Smooth muscle cell (in vitro differentiated cells): ENCODE results near the gene TRIO. TPM values are rescaled to one million over a fixed set of nuclear protein-coding genes. Genes with fewer than 3 reads are reported as not detected.
A peak's percentile ranks its signal among the peaks of the same experiment; 100 is the strongest.

Experiments used
- DNase-seq: peaks from one replicate; lab custom pipeline; 2025; ENCODE audit not compliant: unreplicated experiment; lab: John Stamatoyannopoulos, UW
- H2AFZ ChIP-seq: fragments of 200-600 bp; sonication (generic); 2 replicates; pipeline ENCODE4 v1.6.0; 2016; ENCODE audit warnings: antibody characterized with exemption, low read depth, mild to moderate bottlenecking
- H3F3A ChIP-seq: fragments of 200-600 bp; sonication (generic); 2 replicates; pipeline ENCODE4 v1.6.0; 2017; ENCODE audit warnings: antibody characterized with exemption, low read depth
- H3K27ac ChIP-seq: fragments of 200-600 bp; sonication (generic); 2 replicates; pipeline ENCODE4 v1.5.1; 2016; ENCODE audit warnings: low read depth, mild to moderate bottlenecking
- H3K27me3 ChIP-seq: fragments of 200-600 bp; sonication (generic); 2 replicates; pipeline ENCODE4 v1.6.1; 2016; ENCODE audit warnings: low read depth, mild to moderate bottlenecking
- H3K36me3 ChIP-seq: fragments of 200-600 bp; sonication (generic); 2 replicates; pipeline ENCODE4 v1.5.1; 2016; ENCODE audit warnings: low read depth
- H3K4me1 ChIP-seq: fragments of 200-600 bp; sonication (generic); 2 replicates; pipeline ENCODE4 v1.5.1; 2016; ENCODE audit warnings: low read depth
- H3K4me2 ChIP-seq: fragments of 200-600 bp; sonication (generic); 2 replicates; pipeline ENCODE4 v1.6.0; 2016; ENCODE audit warnings: mild to moderate bottlenecking
- H3K4me3 ChIP-seq: fragments of 200-600 bp; sonication (generic); 2 replicates; pipeline ENCODE4 v1.5.1; 2016; ENCODE audit warnings: mild to moderate bottlenecking
- H3K79me2 ChIP-seq: fragments of 200-600 bp; sonication (generic); 2 replicates; pipeline ENCODE4 v1.6.0; 2016; ENCODE audit warnings: low read depth, mild to moderate bottlenecking
- H3K9ac ChIP-seq: fragments of 200-600 bp; sonication (generic); 2 replicates; pipeline ENCODE4 v1.6.0; 2016; ENCODE audit warnings: low read depth
- H3K9me3 ChIP-seq: fragments of 200-600 bp; sonication (generic); replicated peaks from 2 replicates; pipeline ENCODE4 v1.5.1; 2016; ENCODE audit warnings: low read depth
- H4K20me1 ChIP-seq: fragments of 200-600 bp; sonication (generic); 2 replicates; pipeline ENCODE4 v1.6.0; 2016; ENCODE audit warnings: low read depth
- CTCF ChIP-seq: fragments of 200-600 bp; sonication (generic); IDR thresholded peaks from 2 replicates; pipeline ENCODE4 v1.5.1; 2017; ENCODE audit warnings: borderline replicate concordance, mild to moderate bottlenecking, antibody characterized with exemption; ENCODE audit not compliant: insufficient read depth, poor library complexity, severe bottlenecking
- WGBS: methylation state at CpG from one replicate; pipeline ENCODE4 v1.1.7; 2016; ENCODE audit warnings: low lambda C conversion rate; 5-methylcytosine and 5-hydroxymethylcytosine counted together
- polyA plus RNA-seq: library from polyadenylated mRNA; unstranded; fragments of >200 nt; fragmentation: Nextera tagmentation; extraction: Ambion mirVana; gene quantifications from 2 replicates; pipeline ENCODE4 v1.2.1, GENCODE V29; 2016
- total RNA-seq: library from RNA; depleted of rRNA; stranded (reverse); fragments of >200 nt; gene quantifications from 2 replicates; pipeline ENCODE4 v1.2.3, GENCODE V29; 2014

TRIO gene
- total and polyA plus RNA-seq, 2 experiments from 2014 or later, result 10.2 to 118 TPM

DNA sequence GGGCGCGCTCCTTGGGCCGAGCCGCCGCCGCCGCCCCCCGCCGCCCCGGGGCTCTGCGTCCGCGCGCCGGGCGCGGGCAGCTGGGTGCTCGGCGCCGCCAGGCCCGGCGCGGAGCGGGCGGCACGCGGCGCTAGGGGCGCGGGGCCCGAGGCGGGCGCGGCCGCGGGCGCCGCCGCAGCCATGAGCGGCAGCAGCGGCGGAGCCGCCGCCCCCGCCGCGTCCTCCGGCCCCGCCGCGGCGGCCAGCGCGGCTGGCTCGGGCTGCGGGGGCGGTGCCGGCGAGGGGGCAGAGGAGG is 351 bp downstream of the TRIO start:
- Histone ChIP-seq H3K79me2 (peaks cover 43% of the 10 kb centered on the region), H3K4me1 (peaks cover 30% of the 10 kb centered on the region), H4K20me1 (peaks cover 44% of the 10 kb centered on the region), H3F3A (no peaks in the 10 kb centered on the region), H3K27me3 (no peaks in the 10 kb centered on the region), H3K9me3 (no peaks in the 10 kb centered on the region), H3K27ac (peak overlapping the region; percentile 97), H3K4me2 (peak overlapping the region; percentile 96), H3K4me3 (peak overlapping the region; percentile 99), H3K9ac (no peak overlapping the region), H2AFZ (no peak overlapping the region), H3K36me3 (no peaks in the 10 kb centered on the region)
- no CpG with 5 or more reads among the region's 59 CpGs for WGBS
- no peak for TF ChIP-seq CTCF
- no peak for DNase-seq

DNA sequence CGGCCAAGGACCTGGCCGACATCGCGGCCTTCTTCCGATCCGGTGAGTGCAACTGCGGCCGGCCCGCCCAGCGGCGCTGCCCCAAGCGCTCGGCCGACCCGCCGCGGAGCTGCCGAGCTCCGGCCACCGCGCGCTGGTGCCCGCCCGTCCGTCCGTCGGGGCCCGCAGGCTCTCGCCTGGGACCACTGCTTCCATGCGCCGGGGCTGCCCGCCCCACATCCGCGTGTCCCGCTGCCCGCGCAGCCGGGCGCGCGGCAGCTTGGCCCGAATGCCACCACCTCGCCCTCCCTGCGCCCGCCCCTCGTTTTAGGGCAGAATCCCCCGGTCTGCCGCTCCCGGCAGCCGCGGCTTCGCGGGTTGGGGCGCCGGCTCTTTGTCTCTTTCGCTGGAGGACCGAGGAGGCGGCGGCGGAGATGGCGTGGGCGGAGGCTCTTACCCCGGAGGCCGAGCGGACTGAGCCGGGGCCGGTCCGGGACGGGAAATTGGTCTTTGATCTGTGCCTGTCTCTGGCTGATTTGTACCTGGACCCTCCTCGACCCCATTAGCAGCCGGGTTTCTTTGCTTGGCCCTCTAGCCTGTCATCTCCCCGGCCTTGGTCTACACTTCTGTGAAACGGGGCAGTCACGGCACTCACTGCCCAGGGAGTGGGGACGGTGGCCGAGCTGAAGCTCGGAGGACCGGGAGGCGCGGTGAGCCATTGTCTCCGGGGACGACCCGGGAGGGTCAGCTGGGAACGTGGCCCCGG is 871 bp downstream of the TRIO start:
- Histone ChIP-seq H3K9me3 (no peaks in the 10 kb centered on the region), H3K4me3 (peak overlapping the region; percentile 99), H3K36me3 (no peaks in the 10 kb centered on the region), H2AFZ (no peak overlapping the region), H3K4me1 (peaks cover 35% of the 10 kb centered on the region), H3K27me3 (no peaks in the 10 kb centered on the region), H3K27ac (peak overlapping the region; percentile 97), H3K79me2 (peaks cover 49% of the 10 kb centered on the region), H3F3A (no peaks in the 10 kb centered on the region), H3K9ac (peak overlapping the region; percentile 98), H4K20me1 (peaks cover 49% of the 10 kb centered on the region), H3K4me2 (peak overlapping the region; percentile 96)
- TF ChIP-seq CTCF, result no peak
- DNase-seq, result peak; percentile 57
- WGBS, result under 1% methylated on average over 52 of the region's 85 CpGs

DNA sequence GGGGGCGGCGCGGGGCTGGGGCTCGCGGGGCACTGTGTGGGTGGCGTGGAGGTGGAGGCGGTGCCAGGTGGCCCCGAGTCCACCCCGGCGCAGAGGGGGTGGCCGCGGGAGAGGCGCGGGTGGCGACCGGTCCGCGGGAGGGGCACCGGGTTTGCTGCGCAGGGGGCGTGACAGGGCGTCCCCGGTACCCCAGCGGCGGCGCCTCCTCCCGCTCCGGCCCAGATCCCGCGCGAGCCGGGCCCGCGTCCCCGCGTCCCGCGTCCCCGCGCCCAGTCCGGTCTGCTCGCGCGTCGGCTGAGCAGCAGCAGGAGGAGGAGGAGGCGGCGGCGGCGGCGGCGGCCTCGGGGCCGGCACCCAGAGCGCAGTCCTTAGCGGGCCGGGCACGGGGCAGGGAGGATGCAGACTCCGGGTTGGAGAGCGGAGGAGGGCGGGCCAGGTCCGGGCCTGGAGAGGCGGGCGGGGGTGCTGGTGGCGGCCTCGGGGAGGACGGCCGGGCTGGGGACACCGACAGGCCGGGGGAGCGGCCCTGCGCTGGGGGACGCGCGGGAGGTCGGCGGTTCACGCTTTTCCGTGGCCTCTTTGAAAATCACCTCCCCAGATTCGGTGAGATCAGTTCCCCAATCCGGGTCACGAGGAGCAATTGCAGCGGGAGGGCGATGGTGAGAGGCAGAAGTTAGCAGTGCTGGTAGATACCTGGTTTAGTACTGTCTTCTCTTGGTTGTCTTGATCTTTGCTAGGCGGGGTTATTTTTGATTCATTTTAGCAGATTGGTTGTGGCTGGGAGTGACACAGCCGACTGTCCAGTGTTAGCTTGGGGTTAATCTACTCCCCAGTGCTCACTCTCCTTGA is 1.7 kb downstream of the TRIO start:
- Histone ChIP-seq H3K79me2 (peaks cover 57% of the 10 kb centered on the region), H3K9ac (peak overlapping the region; percentile 98), H3K36me3 (no peaks in the 10 kb centered on the region), H3K4me2 (peak overlapping the region; percentile 96), H3K4me3 (peak overlapping the region; percentile 99), H3K4me1 (peaks cover 43% of the 10 kb centered on the region), H3K27me3 (no peaks in the 10 kb centered on the region), H3K9me3 (no peaks in the 10 kb centered on the region), H3K27ac (peak overlapping the region; percentile 97), H2AFZ (no peak overlapping the region), H3F3A (no peaks in the 10 kb centered on the region), H4K20me1 (peaks cover 57% of the 10 kb centered on the region)
- TF ChIP-seq CTCF, result no peak
- DNase-seq, result peak; percentile 71
- WGBS, result 1% methylated on average over 31 of the region's 85 CpGs
